NOMO-1 (cell line): ENCODE data around the gene HFE.
A peak's percentile ranks its signal among the peaks of the same experiment; 100 is the strongest.
"Not testable (repeated sequence)": the region's sequence is repeated elsewhere in the genome, so short reads cannot be mapped to it uniquely, and the experiment has no call there.

Experiments used
- DNase-seq, 2 experiments: peaks; one replicate each; lab custom pipeline; 2025; ENCODE audit not compliant: unreplicated experiment in 2 of 2; lab: John Stamatoyannopoulos, UW

Gene HFE

GRCh38 chr6:26058477-26059033 is 28.7 kb upstream of the HFE start:
- DNase-seq, result not testable (repeated sequence)

DNA sequence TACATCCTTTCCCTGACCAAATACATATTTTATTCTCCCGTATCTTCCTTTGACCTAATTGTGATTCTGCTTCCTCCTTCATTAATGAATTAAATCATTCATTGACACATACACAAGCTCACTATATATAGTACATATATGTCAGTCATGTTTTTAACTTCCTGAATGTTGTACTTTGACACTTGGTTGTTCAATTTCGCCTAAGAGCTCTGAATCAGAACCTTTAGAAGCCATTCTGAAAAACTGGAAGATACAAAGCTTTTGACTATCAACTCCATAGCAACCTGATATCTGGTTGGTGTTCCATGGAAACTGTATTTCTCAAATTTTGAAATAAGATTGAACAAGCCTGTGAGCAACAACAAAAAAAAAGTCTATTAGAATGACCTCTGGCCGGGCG is 27.3 kb upstream of the HFE start:
- DNase-seq, result peak in 1 of 2 experiments; percentile 24

- peak; percentile 39 to 51 for DNase-seq
Measured at GRCh38 chr6:26064619-26065257, 22.5 kb upstream of the HFE start.

- peak; percentile 88 to 95 for DNase-seq
Measured at GRCh38 chr6:26065952-26066380, 21.3 kb upstream of the HFE start.

DNA sequence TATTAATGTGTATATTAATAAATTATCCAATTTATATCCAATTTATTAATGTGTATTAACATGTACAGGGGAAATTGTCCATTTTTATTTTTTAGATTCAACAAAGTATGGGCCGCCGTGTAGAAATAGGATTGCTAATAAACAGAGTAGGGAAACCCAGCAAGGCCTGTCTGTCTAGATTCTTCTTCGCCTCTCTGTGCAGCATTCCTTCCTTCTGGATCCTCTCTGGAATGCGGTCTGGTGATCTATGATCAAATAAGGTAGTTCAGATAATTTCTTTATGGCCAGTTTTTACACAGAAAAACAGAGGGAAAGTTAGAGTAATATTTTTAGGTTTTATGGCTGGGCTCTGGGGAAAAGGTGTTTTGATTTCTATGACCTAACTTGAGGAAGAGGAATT is 19.9 kb upstream of the HFE start:
- no peak for DNase-seq

GRCh38 chr6:26068036-26068435 is 19.2 kb upstream of the HFE start:
- no peak for DNase-seq

DNA sequence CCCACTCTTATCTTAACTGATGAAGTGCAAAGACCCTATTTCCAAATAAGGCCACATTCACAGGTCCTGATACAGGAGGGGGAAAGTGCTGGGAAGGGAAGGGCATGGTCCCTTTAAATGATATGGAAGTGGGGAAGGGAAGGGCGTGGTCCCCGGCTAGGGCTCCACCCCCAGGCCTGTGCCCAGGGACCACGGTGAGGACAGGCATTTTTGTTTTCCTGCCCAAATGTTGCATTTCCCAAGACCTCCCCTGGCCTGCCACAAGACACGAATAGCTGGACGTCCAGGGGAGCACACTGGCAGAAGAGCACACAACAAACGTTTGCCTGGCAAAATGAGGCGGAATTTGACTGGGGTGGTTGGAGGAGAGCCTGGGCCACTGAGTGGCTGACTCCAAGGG is 16.1 kb upstream of the HFE start:
- DNase-seq, result no peak

DNA sequence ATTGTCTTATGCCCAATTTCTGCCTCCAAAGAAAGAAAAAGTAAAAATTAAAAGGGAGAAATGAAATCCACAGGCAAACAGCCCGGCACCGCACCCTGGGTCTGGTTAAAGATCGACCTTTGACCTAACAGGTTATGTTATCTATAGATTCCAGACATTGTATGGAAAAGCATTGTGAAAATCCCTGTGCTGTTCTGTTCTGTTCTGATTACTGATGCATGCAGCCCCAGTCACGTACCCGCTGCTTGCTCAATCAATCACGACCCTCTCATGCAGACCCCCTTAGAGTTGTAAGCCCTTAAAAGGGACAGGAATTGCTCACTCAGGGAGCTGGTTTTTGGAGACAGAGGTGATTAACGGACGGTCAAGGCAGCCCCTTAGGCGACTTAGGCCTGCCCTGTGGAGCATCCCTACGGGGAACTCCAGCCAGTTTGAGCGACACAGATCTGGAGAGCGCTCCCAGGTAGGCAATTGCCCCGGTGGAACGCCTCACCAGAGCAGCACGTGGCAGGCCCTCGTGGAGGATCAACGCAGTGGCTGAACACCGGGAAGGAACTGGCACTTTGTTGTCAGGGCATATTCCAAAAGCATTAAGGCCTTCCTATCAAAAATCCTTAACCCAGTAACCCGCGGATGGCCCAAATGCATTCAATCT is 12.0 kb upstream of the HFE start:
- no peak for DNase-seq

DNA sequence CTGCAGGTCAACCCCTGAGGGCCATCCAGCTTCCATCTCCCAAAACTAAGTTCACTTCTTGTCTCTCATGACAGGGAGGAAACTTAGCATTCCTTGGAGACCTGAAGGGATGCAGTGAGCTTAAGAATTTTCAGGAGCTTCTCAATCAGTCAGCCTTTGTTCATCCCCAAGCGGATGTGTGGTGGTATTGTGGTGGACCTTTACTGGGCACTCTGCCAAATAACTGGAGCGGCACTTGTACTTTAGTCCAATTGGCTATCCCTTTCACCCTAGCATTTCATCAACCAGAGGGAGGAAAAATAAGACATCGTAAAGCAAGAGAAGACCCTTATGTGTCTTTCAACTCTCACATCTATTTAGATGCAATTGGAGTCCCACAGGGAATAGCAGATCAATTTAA is 9.2 kb upstream of the HFE start:
- not testable (repeated sequence) for DNase-seq

- DNase-seq, result not testable (repeated sequence)
Measured at GRCh38 chr6:26081096-26081495, 6.1 kb upstream of the HFE start.

GRCh38 chr6:26086211-26086610 is 1.0 kb upstream of the HFE start:
- no peak for DNase-seq

DNA sequence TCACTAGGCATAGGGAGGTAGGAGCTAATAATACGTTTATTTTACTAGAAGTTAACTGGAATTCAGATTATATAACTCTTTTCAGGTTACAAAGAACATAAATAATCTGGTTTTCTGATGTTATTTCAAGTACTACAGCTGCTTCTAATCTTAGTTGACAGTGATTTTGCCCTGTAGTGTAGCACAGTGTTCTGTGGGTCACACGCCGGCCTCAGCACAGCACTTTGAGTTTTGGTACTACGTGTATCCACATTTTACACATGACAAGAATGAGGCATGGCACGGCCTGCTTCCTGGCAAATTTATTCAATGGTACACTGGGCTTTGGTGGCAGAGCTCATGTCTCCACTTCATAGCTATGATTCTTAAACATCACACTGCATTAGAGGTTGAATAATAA is 1.1 kb downstream of the HFE start:
- DNase-seq, result no peak

GRCh38 chr6:26089272-26089671 is 2.0 kb downstream of the HFE start:
- no peak for DNase-seq

DNA sequence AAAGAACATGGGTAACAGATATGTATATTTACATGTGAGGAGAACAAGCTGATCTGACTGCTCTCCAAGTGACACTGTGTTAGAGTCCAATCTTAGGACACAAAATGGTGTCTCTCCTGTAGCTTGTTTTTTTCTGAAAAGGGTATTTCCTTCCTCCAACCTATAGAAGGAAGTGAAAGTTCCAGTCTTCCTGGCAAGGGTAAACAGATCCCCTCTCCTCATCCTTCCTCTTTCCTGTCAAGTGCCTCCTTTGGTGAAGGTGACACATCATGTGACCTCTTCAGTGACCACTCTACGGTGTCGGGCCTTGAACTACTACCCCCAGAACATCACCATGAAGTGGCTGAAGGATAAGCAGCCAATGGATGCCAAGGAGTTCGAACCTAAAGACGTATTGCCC is 5.2 kb downstream of the HFE start:
- peak in 1 of 2 experiments; percentile 70 for DNase-seq

DNA sequence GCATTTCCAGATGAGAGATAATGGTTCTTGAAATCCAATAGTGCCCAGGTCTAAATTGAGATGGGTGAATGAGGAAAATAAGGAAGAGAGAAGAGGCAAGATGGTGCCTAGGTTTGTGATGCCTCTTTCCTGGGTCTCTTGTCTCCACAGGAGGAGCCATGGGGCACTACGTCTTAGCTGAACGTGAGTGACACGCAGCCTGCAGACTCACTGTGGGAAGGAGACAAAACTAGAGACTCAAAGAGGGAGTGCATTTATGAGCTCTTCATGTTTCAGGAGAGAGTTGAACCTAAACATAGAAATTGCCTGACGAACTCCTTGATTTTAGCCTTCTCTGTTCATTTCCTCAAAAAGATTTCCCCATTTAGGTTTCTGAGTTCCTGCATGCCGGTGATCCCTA is 6.8 kb downstream of the HFE start:
- DNase-seq, result no peak

GRCh38 chr6:26097268-26097875 is 10.1 kb downstream of the HFE start:
- DNase-seq, result peak; percentile 10 to 63

- no peak for DNase-seq
Measured at GRCh38 chr6:26103141-26103769, 16.0 kb downstream of the HFE start.

GRCh38 chr6:26103770-26104456 is 16.7 kb downstream of the HFE start:
- peak; percentile 89 to 96 for DNase-seq

GRCh38 chr6:26104457-26105108 is 17.4 kb downstream of the HFE start:
- no peak for DNase-seq

- DNase-seq, result no peak
Measured at GRCh38 chr6:26105109-26105730, 18.0 kb downstream of the HFE start.
